ENCODE results near the gene C9.
"Not testable (repeated sequence)": the region's sequence is repeated elsewhere in the genome, so short reads cannot be mapped to it uniquely, and the experiment has no call there.

Gene C9

DNA sequence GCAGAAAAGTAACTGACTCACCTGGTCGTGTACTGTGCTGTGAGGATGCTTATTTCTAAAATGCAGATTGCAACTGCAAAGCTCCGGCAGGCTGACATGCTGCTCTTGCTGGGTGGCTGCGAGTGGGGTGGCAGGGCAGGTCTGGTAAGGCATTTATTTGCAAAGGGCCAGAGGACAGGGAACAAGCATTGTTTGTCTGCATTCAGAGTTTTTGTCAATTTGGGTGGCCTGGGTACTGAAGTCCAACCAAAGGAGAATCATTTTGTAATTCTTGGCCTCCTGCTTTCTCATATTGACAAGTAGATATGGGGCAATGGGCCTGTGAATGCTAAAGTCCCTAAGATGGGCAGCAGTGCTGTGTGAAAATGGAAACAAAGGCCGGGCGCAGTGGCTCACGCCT, at the start of gene C9:
C9 (minus strand) TSS at position 129 of the 400 bp plus-strand sequence; CDS start at position 98, 31 bp downstream.
- no peak for DNase-seq

GRCh38 chr5:39413771-39414170, 49.5 kb upstream of the C9 start:
- no peak for DNase-seq

- no peak for DNase-seq
Observed at GRCh38 chr5:39412721-39413394, 48.6 kb upstream of the C9 start.

DNA sequence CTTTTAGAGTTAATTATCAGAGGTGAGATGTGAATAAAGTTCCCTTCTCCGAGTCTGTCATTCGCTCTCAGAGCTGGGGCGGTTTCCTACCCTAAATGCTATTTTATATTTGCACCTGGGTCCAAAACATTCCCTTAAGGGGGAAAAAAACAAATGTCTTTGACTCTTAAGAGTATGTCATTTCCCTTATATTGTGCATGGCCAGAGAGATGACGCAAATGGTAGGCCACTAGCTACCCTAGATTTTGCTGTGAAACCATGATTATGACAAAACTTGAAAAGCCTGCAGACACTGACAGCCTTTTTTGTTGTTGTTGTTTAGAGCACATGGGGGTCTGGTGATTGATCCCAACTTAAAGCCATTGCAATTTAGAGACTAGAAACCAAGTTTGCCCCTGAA, 47.7 kb upstream of the C9 start:
- no peak for DNase-seq

DNA sequence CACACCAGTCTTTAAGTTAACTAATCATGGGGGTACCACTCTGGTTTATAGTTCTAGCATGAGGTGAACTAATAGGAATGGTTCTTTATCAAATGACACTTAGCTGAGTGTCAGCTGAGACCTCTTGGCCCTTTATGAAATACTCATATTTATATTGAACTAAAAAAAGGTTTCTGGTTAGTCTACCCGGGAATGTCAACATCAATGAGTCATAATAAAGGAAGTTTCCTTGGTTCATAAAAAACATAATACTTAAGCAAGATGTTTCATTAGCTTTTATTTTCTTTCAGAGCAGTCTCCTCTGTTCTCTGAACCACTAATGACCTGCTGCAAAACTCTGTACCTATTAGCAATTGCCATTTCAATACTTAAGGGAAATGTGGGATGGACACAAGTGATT, 46.8 kb upstream of the C9 start:
- no peak for DNase-seq

DNA sequence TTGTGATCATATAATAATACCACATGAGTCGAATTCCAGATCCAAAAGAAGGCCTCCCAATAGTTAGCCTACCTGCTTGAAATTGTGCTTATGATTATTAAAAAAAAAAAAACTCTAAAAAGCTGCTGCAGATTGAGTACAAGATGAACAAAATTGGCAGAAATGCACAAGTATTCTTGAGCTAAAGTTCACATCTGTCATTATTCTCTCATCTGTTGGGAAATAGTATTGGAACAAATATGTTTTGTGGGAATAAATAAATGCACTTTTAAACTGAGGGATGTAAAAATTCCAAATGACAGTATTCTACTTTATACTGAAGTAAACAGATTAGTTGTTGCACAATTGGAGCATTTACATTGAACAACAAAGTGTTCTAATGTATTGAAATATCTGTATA, 44.7 kb upstream of the C9 start:
- no peak for DNase-seq

DNA sequence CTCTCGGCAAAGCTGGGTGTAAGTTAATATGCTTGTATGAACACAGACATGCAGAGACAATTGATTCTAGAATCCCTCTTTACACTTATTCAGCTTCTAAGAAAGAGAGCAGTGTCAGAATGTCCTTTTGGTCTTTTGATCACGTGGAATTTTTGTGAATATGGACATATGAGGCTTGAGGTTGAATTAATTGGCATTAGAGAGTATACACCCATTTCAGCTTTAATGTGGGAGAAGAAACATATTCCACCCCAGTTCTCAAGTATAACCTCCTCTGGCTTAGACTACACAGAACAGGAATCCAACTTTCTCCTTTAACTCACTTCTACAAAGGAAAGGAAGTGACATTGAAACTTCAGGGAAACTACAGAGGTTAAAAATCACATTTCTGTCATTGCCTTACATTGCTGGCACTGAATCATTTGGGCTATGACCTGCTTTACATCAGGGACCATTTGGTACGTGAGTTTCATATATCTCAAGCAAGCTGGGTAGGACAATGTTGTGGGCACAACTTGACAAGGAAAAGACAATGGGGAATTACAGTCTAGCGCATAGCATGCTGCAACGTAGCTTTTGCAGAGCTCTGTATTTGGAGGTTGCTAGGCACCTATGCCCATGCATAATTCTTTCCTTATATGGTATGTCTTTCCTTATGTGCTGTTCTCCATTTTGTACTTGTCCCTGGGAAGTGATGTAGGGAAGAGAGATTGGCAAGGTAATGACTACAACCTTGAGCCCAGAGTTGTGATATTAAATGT, 41.0 kb upstream of the C9 start:
- DNase-seq: no peak

DNA sequence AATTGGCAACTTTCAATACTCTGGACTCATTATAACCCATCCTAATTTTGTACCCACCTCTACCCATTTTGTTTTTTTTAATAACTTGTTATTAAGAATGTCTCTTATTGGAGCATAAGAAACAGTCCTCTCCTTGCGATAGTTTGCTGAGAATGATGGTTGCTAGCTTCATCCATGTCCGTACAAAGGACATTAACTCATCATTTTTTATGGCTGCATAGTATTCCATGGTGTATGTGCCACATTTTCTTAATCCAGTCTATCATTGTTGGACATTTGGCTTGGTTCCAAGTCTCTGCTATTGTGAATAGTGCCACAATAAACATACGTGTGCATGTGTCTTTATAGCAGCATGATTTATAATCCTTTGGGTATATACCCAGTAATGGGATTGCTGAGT, 39.5 kb upstream of the C9 start:
- DNase-seq: not testable (repeated sequence)

DNA sequence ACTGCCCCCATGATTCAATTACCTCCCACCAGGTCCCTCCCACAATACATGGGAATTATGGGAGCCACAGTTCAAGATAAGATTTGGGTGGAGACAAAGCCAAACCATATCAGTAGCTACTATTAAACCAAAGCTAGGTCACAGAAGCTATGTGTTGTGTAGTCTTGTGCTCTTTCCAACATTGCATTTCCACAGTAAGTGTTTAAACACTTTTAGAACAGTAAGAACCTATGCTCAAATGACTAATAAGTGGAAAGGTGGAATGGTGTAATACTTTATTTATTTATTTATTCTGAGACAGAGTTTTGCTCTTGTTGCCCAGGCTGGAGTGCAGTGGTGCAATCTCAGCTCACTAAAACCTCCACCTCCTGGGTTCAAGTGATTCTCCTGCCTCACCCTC, 37.8 kb upstream of the C9 start:
- DNase-seq: not testable (repeated sequence)

GRCh38 chr5:39400713-39401578, 36.7 kb upstream of the C9 start:
- no peak for DNase-seq

DNA sequence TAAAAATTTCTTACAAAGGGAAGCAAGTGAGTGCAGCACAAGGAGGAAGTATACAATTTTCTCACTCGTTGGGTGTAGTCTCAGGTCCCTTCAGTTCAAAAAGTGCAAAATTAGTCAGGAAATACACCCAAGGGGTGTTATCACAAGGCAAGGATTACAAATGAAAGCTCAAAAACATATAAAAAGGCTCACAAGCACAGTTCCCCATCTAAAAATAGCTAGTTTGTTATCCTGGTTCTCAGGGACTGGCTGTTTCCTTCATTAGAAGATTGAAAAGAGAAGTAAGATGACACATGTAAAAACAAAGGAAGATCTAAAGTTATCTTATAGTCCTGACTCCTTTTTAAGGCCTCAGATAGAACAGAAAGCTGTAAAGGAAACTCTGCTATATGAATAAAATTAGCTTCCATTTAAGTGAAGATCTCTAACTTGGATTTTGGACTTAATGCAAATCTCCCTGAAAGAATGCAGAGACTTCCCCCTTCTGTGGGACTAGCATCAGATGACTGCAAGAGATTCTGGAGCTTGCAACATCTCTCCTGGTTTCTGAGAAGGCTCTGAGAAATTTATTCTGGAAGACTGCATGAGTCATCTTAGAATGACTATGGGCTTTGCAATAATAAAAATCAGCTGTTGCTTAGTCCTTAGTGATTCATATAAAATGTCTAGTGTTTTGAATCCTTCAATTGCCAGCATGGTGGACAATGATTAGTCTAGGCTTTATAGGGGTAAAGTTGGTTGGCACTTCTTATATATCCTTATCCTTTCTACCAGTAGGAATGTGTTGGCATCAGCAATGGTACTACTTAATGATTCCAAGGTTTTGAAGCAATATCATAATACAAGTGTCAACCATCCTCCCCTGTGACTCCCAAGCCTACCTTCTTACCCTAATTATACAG, 35.1 kb upstream of the C9 start:
- no peak for DNase-seq

DNA sequence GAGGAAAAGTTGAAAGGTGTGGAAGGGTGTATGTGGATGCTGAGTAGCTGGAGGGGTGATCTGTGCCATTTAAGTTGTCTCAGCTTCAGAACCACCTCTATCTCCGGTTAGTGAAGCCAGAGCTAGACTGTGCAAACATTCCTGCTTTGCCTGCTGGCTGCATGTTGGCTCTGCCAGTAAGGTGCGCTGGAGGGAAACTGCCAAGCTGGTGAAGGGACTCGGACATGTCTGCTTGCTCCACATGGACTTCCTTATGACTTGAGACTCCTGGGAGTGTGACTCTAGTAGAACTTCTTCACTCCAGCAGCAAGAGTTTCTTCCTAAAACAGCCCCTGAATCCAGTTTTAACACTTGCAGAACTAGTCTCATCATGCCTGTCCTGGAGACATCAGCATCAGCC, 32.5 kb upstream of the C9 start:
- no peak for DNase-seq

DNA sequence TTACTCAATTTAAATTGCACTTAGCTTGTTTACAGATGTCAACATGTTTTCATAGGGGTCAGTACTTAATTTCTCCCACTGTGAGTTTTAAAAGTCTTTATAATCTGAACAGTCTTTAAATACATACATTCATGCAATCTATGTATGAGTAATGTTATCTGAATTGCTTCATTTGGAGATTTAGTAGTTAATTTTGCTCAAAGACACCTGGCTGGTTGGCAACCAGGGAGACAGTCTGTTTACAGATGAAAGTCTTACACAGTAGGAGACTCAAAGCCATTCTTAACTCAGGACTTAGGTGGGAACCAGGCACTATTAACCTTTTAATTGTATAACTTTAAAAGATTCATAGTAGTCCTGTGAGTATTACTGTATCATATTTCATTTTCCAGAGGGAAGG, 31.2 kb upstream of the C9 start:
- DNase-seq: no peak

DNA sequence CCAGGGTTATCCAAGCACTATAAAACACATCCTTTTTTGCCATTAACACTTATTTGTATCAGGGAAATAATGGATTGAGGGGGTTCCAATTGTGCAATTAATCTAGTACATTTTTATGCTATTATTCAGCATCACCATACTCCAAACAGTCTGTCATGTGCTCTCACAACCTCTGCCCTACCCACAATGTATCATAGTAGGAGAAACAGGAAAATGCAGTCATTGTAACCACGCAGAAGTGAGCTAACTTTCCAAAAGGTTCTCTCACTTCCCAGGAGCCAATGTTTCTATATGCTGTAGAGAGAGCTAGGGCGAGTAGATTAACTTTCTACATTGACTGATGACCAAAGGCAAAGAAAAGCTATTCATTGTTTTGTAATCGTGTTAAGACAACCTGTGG, 30.7 kb upstream of the C9 start:
- no peak for DNase-seq

DNA sequence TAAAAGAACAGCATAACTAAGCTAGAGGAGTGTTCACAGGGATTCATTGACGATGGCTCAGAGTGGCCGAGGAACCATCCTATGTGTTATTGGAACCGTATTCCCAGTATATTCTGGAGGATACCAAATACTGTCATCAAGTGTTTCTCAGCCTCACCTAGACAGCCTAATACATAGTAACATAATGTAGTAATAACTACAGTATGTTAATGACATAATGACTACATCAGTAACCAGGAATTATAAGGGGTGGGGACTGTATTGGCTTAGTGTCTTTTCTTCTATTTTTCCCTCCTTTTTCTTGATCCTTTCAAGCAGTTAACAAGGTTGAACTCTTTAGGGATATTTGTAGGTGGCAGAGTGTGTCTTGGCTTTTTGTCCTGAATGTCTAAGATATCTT, 26.6 kb upstream of the C9 start:
- DNase-seq: no peak

DNA sequence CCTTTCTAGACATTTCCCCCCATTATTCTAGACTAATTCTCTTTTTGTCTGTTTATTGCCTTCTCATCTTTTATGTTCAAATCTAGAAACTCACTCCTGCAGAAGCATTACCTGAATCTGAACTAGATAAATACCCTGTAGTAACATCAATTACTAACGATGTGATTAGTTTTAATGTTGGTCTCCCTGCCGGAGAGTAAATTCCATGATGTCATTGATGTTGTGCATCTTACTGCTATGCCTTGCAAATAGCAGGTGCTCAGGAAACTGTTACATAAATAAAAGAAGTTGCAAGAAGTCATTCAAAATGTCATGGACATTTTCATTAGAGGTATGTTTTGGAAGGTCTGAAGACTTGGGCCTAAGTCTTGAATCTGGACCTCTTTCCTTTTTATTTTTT, 23.0 kb upstream of the C9 start:
- DNase-seq: no peak

- no peak for DNase-seq
Observed at GRCh38 chr5:39384271-39384670, 20.0 kb upstream of the C9 start.

DNA sequence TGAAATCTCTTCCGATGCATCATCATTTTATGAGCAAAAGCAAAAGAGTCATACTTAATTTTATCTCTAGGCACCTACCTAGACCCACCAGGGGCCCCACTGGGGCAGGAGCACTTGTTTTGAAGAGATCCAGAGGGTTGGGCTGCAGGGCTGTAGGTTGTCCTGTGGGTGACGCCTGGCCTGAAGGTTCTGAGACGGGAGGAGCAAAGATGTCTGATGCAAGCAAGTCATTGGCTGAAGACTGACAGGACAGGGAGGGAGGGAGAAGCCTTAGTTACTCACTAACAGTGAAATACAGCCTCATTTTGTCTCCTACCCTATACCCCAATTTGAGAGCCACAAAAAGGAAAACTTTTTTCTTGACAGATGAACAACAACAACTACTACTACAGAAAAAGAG, 17.1 kb upstream of the C9 start:
- DNase-seq: no peak

- DNase-seq: no peak
Observed at GRCh38 chr5:39379693-39380092, 15.4 kb upstream of the C9 start.

- DNase-seq: no peak
Observed at GRCh38 chr5:39377613-39378012, 13.3 kb upstream of the C9 start.

DNA sequence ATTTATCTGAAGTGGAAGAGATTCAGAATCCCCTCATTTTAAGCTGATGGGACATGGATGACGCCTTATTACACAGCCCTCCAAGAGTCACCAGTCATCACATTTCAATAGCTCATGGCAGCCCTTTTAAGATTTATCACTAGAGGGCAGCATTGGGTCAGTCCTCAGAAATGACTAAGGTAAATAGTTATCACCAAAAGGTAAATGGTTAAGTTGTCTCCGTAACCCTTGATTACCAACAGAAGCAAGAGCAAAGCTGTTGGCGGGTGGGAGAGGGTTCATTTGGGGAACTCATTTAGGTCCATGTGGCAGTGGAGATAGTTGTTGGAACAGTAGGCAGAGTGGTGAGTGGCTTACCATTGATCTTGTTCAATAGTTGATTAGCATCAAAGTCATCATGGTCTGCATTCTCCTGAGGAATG, 12.0 kb upstream of the C9 start:
- DNase-seq: no peak

- DNase-seq: no peak
Observed at GRCh38 chr5:39373791-39374190, 9.5 kb upstream of the C9 start.

DNA sequence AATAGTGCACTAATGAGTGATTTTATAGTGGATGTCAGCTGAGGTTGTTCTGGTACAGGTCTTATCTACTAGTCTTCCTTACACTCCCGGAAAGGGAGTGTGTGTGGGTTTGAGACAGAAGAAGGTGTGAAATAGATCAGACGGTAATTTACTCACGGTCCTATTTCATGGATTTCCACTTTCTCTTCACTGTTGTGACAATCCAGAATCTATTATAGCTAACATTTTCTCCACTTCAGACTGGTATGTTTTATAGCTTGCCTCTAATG, 7.0 kb upstream of the C9 start:
- no peak for DNase-seq
